ENCODE results near the gene SUPT3H.
A peak's percentile ranks its signal among the peaks of the same experiment; 100 is the strongest.

SUPT3H gene

DNA sequence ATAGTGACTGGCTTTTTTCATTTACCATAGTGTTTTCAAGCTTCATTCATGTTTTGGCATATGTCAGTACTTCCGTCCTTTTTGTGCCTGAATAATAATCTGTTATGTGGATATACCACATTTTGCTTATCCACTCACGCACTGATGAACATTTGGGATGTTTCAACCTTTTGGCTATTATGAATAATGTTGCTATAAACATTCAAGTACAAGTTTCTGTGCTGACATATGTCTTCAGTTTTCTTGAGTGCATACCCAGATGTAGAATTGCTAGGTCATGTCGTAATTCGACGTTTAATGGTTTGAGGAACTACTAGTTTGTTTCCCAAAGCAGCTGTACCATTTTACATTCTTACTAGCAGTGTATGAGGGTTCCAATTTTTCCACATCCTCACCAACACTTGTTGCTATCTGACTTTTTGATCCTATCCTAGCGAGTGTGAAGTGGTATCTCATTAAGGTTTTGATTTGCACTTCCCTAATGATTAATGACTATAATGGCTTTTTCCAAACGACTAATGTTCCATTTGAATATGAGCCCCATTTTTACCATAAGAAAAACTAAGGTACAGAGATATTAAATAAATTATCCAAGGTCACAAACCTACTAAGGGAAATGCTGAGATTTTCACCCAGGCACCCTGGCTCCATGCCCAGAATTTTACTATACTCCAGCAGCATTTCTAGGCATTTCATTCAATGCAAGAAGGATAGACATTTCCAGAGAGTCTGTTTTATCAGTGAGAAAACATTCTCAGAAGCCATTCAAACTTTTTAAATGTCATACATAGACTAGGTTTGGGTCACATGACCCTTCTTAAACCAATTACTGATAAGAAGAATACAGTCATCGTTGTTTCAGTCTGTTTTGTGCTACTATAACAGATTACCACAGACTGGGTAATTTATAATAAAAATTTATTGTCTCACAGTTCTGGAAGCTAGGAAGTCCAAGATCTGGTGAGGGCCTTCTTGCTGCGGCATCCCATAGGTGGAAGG, 120.7 kb downstream of the SUPT3H start:
- no peak for DNase-seq (ENCODE audit: low spot score)
- FAIRE-seq = no peak

- FAIRE-seq (no peak), DNase-seq (ENCODE audit: low spot score) (no peak)
These were observed 122.3 kb downstream of the SUPT3H start for GRCh38 chr6:45255434-45255833.

- no peak for FAIRE-seq
- no peak for DNase-seq (ENCODE audit: low spot score)
These were observed 123.5 kb downstream of the SUPT3H start for GRCh38 chr6:45254253-45254652.

- no peak for FAIRE-seq
- no peak for DNase-seq (ENCODE audit: low spot score)
These were observed 124.3 kb downstream of the SUPT3H start for GRCh38 chr6:45253453-45253852.

DNA sequence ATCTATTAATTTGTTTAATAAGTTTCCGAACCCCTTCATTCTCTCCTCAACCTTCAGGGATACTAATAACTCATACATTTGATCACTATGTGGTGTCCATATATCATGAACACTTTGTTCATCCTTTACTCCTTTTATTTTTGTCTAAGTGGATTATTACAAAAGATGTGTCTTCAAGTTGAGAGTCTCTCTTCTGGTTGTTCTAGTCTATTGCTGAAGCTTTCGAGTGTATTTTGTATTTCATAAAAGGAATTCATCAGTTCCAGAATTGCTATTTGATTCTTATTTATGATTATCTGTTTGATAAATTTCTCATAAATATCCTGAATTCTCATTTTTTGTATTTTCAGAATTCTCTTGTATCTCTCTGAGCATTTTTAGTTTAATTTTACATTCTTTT, 146.1 kb downstream of the SUPT3H start:
- no peak for DNase-seq (ENCODE audit: low spot score)
- no peak for FAIRE-seq

GRCh38 chr6:45229416-45229815, 148.3 kb downstream of the SUPT3H start:
- DNase-seq (ENCODE audit: low spot score) (no peak), FAIRE-seq (no peak)

GRCh38 chr6:45226081-45226480, 151.7 kb downstream of the SUPT3H start:
- FAIRE-seq = no peak

DNA sequence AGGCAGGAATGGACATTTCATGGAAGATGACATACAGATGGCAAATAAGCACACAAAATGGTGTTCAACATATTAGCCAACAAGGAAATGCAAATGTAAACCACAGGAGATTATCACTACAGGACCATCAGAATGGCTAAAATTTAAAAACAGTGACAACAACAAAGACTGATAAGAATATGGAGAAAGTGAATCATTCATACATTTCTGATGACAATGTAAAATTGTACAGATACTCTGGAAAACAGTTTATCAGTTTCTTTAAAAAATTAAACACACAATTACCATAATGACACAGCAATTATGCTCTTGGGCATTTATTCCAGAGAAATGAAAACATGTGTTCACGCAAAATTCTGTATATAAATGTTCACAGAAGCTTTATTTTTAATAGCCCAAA, 155.4 kb downstream of the SUPT3H start:
- FAIRE-seq (no peak), DNase-seq (ENCODE audit: low spot score) (no peak)

More at GRCh38 chr6:45226081-45226480, 151.7 kb downstream of the SUPT3H start:
- DNase-seq (ENCODE audit: low spot score) = no peak

GRCh38 chr6:45215759-45216158, 162.0 kb downstream of the SUPT3H start:
- FAIRE-seq (no peak), DNase-seq (ENCODE audit: low spot score) (no peak)

- peak; percentile 10 for DNase-seq (ENCODE audit: low spot score)
- FAIRE-seq = no peak
These were observed 164.8 kb downstream of the SUPT3H start for GRCh38 chr6:45212976-45213375.

DNA sequence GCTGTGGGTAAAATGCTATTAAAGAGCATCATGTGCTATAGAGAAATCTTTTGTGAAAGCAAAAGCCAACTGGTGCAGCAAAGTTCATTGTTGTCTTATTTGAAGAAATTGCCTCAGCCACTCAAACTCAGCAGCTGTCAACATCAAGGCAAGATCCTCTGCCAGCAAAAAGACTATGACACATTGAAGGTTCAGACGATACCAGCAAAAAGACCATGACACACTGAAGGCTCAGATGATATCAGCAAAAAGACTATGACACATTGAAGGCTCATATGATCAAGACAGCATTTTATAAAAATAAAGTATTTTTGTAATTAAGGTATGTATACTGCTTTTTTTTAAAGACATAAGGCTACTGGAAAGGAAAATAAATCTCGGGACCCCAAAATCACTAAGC, 168.0 kb downstream of the SUPT3H start:
- DNase-seq (ENCODE audit: low spot score) (no peak), FAIRE-seq (no peak)

- FAIRE-seq (no peak), DNase-seq (ENCODE audit: low spot score) (no peak)
These were observed 170.8 kb downstream of the SUPT3H start for GRCh38 chr6:45206793-45207492.

DNA sequence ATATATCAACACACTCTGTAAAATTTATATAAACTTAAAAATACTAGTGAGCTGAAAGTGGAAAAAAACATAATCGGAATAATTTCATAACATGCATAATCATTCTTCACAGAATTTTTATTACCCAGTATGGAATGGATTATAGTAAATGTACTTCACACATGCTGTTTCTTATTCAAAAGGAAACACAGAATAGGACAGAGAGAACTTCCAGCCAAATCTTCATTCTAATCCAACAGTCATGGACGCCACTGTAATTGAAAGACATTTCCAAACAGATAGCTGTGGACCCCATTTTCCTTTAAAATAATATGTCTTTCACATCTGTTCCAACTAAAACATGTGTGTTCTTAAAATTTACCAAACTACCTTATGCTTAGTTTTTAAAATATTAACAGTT, 176.2 kb downstream of the SUPT3H start:
- DNase-seq (ENCODE audit: low spot score) (no peak), FAIRE-seq (no peak)

GRCh38 chr6:45200510-45200909, 177.2 kb downstream of the SUPT3H start:
- no peak for DNase-seq (ENCODE audit: low spot score)
- FAIRE-seq = no peak

DNA sequence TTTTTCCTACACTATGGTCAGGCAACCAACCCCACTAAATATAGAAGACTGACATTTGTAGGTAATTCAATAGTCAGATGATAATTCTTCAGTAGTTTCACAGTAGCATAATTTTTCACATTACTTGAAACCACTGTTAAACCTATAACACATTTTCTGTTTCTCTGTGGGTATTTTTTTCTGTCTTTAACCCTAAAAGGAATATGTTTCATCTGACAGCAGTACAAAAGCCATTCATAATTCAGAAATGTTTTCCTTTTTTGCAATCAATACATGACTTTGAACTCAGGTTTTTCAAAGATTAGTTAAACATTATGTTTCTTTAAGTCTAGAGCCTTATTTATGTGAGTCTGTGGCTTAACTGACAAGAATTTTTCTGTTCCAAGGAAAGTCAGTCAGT, 178.2 kb downstream of the SUPT3H start:
- no peak for DNase-seq (ENCODE audit: low spot score)
- no peak for FAIRE-seq

DNA sequence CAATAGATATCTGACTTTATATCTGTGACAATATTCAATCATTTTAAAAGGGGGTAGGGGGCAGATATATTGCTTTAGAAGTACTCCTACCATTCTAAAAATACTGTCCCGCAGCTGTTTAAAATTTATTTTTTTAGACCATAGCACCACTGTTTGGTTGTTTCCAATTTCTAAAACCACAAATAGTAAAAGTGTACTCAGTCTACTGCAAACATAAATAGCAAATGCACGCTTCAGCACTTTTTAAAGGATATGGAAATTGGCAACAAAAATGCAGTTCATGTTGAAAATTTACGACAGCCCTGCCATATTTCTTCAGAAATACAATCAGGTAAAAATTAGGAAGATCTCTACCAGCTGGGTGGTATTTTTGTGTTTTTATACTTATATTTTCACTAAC, 181.6 kb downstream of the SUPT3H start:
- FAIRE-seq (no peak), DNase-seq (ENCODE audit: low spot score) (no peak)

- no peak for FAIRE-seq
These were observed 182.6 kb downstream of the SUPT3H start for GRCh38 chr6:45195137-45195536.

GRCh38 chr6:45192556-45192955, 185.2 kb downstream of the SUPT3H start:
- DNase-seq (ENCODE audit: low spot score) (no peak), FAIRE-seq (peak; percentile 73)

More at GRCh38 chr6:45195137-45195536, 182.6 kb downstream of the SUPT3H start:
- no peak for DNase-seq (ENCODE audit: low spot score)

DNA sequence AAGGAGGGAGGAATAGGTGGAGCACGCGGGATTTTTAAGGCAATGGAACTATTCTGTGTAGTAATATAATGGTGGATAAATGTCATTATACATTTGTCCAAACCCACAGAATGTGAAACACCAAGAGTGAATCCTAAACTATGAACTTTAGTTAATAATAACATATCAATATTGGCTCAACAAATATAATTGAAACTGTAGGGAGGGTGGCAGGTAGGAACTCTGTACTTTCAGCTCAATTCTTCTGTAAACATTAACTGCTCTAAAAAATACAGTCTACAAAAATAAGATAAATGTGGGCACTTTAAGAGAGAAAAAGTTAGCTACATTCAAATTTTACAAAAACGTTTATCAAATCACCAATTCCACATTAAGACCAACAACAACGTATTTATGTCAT, 186.3 kb downstream of the SUPT3H start:
- FAIRE-seq (no peak), DNase-seq (ENCODE audit: low spot score) (no peak)

DNA sequence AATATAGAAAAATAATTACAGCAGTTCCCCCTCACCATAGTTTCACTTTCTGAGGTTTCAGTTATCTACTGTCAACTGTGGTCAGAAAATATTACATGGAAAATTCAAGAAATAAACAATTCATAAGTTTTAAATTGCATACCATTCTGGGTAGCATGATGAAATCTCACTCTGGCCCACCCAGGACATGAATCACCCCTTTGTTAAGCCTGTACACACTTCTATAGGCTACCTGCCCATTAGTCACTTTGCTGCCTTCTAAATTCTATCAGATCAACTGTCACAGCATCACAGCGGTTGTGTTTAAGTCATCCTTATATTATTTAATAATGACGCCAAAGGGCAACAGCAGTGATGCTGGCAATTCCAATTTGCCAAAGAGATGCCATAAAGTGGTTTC, 189.9 kb downstream of the SUPT3H start:
- DNase-seq (ENCODE audit: low spot score) = no peak
- FAIRE-seq = no peak

GRCh38 chr6:45185403-45186251, 192.1 kb downstream of the SUPT3H start:
- DNase-seq (ENCODE audit: low spot score) (no peak), FAIRE-seq (no peak)

GRCh38 chr6:45184937-45185336, 192.8 kb downstream of the SUPT3H start:
- FAIRE-seq (no peak), DNase-seq (ENCODE audit: low spot score) (no peak)
